HepG2 (cell line): ENCODE measurements around the gene PAXIP1. TPM values are rescaled to one million over a fixed set of nuclear protein-coding genes. Genes with fewer than 3 reads are reported as not detected.

Source experiments
- AGO2 ChIP-seq: fragments of 200-400 bp; formaldehyde crosslinking; optimal IDR thresholded peaks from 2 replicates; pipeline ENCODE3; 2017; ENCODE audit warnings: mild to moderate bottlenecking, low read depth, low read length, moderate library complexity
- BRD4 ChIP-seq: sonication (generic); formaldehyde crosslinking; IDR thresholded peaks from 2 replicates; pipeline ENCODE4 v1.4.0; 2020; ENCODE audit warnings: missing genetic modification reagents
- GLI4 ChIP-seq: sonication (generic); formaldehyde crosslinking; IDR thresholded peaks from 2 replicates; pipeline ENCODE4 v1.5.1; 2020; ENCODE audit warnings: missing genetic modification reagents, mild to moderate bottlenecking, moderate library complexity, borderline replicate concordance
- KAT7 ChIP-seq: IDR thresholded peaks from 2 replicates; pipeline ENCODE4 v1.6.1; 2018; ENCODE audit warnings: borderline replicate concordance, missing compliant biosample characterization
- SATB2 ChIP-seq: sonication (generic); formaldehyde crosslinking; IDR thresholded peaks from 2 replicates; pipeline ENCODE4 v1.5.0; 2020; ENCODE audit warnings: missing genetic modification reagents
- ZNF431 ChIP-seq: sonication (generic); formaldehyde crosslinking; IDR thresholded peaks from 2 replicates; pipeline ENCODE4 v1.9.0; 2022; ENCODE audit warnings: missing genetic modification reagents, low read depth, mild to moderate bottlenecking, borderline replicate concordance
- ZNF839 ChIP-seq: sonication (generic); formaldehyde crosslinking; IDR thresholded peaks from 2 replicates; pipeline ENCODE4 v1.4.0; 2020; ENCODE audit warnings: missing genetic modification reagents, mild to moderate bottlenecking, borderline replicate concordance
- ZNF891 ChIP-seq: sonication (generic); formaldehyde crosslinking; IDR thresholded peaks from 2 replicates; pipeline ENCODE4 v1.5.0; 2020; ENCODE audit warnings: mild to moderate bottlenecking, missing genetic modification reagents
- polyA plus RNA-seq, 8 experiments: library from polyadenylated mRNA; depleted of rRNA in 3 of 8; stranded (reverse) in 7 of 8; unstranded in 1 of 8; fragments of >200 nt; fragmentation: Illumina TruSeq in 4 of 8; extraction: Trizol in 4 of 8; gene quantifications; 2 replicates each; pipeline versions ENCODE4 v1.2.1 to v1.2.3, GENCODE V29; 2011 to 2016; ENCODE audit warnings: low read depth in 4 of 8, missing spikeins in 1 of 8, mixed read lengths in 1 of 8; ENCODE audit not compliant: insufficient read depth in 1 of 8
- total RNA-seq, 5 experiments: library from RNA; depleted of rRNA; stranded (reverse); fragments of >200 nt; fragmentation: Illumina TruSeq; extraction: Trizol; gene quantifications; 2 replicates each; pipeline ENCODE4 v1.2.3, GENCODE V29; 2016; ENCODE audit warnings: low read depth in 1 of 5
- TF ChIP-seq, protein P1 (sequence below): sonication (generic); formaldehyde crosslinking; IDR thresholded peaks from 2 replicates; pipeline ENCODE4 v1.4.0; 2020; ENCODE audit warnings: missing genetic modification reagents, low read depth, mild to moderate bottlenecking, borderline replicate concordance
- TF ChIP-seq, protein P2 (sequence below): sonication (generic); formaldehyde crosslinking; IDR thresholded peaks from 2 replicates; pipeline ENCODE4 v1.8.0; 2022; ENCODE audit warnings: low read depth, missing genetic modification reagents
- TF ChIP-seq, protein P3 (sequence below), 2 experiments: sonication (generic) in 1 of 2; formaldehyde crosslinking in 1 of 2; IDR thresholded peaks; 2 replicates each; pipeline versions ENCODE4 v1.6.1 to v1.9.0; 2014 to 2022; ENCODE audit warnings: antibody characterized with exemption in 1 of 2, borderline replicate concordance in 1 of 2, inconsistent platforms in 1 of 2, low read depth in 1 of 2, missing genetic modification reagents in 1 of 2
- TF ChIP-seq, protein P4 (sequence below): sonication (generic); formaldehyde crosslinking; IDR thresholded peaks from 2 replicates; pipeline ENCODE4 v1.4.0; 2020; ENCODE audit warnings: missing genetic modification reagents

Gene PAXIP1
- total and polyA plus RNA-seq, 2 of the 13 experiments (the other 11 are each of a cell fraction or from before 2014, with no cell fraction given): 11.6 to 16.2 TPM

DNA sequence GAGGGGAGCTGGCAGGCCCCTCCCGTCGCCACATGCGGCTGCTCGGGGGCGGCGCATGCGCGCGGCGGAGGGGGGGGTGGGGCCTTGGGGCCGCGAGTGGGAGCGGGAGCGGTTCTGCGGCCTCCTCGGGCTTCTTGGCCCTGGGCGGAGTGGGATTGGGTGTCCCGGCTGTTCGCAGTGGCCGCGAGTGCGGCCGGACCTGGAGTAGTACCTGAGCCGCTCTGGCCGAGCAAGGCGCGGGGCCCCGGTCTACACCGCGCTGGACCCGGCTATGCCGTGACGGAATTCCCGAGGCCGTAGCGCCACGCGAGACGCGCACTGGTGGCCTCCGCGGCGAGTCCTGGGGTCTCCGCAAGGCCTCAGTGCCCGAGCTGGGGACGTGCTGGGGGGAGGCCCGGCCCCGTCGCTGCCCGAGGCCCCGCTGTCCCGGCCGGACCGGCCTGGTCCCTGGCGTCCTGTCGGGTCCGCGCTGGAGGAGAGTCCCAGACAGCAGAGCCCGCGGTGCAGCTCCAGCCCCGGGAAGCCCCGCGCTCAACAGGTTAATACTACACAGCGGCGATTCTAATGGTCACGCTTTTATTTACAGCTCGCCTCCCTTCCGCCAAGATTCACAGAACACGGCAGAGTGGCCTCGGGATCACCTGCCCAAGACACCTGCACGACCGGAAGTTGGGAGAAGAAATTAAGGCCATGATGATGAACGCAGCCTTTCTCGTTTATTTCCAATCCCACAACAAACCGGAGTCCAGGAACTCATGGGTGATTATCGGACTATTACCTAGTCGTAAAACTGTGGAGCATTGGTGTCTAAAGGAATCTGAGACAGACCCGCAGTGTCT, 671 bp upstream of the PAXIP1 start (continued):
- TF ChIP-seq, protein P1, sequence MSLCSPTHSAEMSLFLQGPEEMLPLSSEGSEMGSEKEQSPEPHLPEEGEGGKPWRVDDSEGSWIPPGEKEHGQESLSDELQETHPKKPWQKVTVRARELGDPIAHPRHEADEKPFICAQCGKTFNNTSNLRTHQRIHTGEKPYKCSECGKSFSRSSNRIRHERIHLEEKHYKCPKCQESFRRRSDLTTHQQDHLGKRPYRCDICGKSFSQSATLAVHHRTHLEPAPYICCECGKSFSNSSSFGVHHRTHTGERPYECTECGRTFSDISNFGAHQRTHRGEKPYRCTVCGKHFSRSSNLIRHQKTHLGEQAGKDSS (CRISPR knock-in tag): peak; percentile 64; the same call in 1 of the 2 replicates
- no peak; the same call in 1 of the 2 replicates for TF ChIP-seq SATB2 (CRISPR knock-in tag)
- TF ChIP-seq, protein P2, sequence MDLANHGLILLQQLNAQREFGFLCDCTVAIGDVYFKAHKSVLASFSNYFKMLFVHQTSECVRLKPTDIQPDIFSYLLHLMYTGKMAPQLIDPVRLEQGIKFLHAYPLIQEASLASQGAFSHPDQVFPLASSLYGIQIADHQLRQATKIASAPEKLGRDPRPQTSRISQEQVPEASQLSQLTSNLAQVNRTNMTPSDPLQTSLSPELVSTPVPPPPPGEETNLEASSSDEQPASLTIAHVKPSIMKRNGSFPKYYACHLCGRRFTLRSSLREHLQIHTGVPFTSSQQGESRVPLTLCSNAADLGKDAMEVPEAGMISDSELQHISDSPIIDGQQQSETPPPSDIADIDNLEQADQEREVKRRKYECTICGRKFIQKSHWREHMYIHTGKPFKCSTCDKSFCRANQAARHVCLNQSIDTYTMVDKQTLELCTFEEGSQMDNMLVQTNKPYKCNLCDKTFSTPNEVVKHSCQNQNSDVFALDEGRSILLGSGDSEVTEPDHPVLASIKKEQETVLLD (CRISPR knock-in tag): no peak; the same call in 1 of the 2 replicates
- 0 out of 2 replicates have a peak, but pooled peaks have one; percentile 18 for TF ChIP-seq ZNF431 (CRISPR knock-in tag)
- 0 out of 2 replicates have a peak, but pooled peaks have one; percentile 55 for TF ChIP-seq ZNF891 (CRISPR knock-in tag)
- TF ChIP-seq, protein P3, sequence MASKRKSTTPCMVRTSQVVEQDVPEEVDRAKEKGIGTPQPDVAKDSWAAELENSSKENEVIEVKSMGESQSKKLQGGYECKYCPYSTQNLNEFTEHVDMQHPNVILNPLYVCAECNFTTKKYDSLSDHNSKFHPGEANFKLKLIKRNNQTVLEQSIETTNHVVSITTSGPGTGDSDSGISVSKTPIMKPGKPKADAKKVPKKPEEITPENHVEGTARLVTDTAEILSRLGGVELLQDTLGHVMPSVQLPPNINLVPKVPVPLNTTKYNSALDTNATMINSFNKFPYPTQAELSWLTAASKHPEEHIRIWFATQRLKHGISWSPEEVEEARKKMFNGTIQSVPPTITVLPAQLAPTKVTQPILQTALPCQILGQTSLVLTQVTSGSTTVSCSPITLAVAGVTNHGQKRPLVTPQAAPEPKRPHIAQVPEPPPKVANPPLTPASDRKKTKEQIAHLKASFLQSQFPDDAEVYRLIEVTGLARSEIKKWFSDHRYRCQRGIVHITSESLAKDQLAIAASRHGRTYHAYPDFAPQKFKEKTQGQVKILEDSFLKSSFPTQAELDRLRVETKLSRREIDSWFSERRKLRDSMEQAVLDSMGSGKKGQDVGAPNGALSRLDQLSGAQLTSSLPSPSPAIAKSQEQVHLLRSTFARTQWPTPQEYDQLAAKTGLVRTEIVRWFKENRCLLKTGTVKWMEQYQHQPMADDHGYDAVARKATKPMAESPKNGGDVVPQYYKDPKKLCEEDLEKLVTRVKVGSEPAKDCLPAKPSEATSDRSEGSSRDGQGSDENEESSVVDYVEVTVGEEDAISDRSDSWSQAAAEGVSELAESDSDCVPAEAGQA (IDR thresholded peaks at IDR 0.05; ENCODE audit: low read depth): no peak
- TF ChIP-seq, protein P3 (CRISPR knock-in tag; IDR thresholded peaks at IDR 0.05; ENCODE audit: borderline replicate concordance): no peak
- 0 out of 2 replicates have a peak, but pooled peaks have one; percentile 46 for TF ChIP-seq GLI4 (CRISPR knock-in tag)
- TF ChIP-seq BRD4 (CRISPR knock-in tag): peak; percentile 90
- TF ChIP-seq ZNF839 (CRISPR knock-in tag): 0 out of 2 replicates have a peak, but pooled peaks have one; percentile 49
- TF ChIP-seq AGO2: peak; percentile 75
- TF ChIP-seq, protein P4, sequence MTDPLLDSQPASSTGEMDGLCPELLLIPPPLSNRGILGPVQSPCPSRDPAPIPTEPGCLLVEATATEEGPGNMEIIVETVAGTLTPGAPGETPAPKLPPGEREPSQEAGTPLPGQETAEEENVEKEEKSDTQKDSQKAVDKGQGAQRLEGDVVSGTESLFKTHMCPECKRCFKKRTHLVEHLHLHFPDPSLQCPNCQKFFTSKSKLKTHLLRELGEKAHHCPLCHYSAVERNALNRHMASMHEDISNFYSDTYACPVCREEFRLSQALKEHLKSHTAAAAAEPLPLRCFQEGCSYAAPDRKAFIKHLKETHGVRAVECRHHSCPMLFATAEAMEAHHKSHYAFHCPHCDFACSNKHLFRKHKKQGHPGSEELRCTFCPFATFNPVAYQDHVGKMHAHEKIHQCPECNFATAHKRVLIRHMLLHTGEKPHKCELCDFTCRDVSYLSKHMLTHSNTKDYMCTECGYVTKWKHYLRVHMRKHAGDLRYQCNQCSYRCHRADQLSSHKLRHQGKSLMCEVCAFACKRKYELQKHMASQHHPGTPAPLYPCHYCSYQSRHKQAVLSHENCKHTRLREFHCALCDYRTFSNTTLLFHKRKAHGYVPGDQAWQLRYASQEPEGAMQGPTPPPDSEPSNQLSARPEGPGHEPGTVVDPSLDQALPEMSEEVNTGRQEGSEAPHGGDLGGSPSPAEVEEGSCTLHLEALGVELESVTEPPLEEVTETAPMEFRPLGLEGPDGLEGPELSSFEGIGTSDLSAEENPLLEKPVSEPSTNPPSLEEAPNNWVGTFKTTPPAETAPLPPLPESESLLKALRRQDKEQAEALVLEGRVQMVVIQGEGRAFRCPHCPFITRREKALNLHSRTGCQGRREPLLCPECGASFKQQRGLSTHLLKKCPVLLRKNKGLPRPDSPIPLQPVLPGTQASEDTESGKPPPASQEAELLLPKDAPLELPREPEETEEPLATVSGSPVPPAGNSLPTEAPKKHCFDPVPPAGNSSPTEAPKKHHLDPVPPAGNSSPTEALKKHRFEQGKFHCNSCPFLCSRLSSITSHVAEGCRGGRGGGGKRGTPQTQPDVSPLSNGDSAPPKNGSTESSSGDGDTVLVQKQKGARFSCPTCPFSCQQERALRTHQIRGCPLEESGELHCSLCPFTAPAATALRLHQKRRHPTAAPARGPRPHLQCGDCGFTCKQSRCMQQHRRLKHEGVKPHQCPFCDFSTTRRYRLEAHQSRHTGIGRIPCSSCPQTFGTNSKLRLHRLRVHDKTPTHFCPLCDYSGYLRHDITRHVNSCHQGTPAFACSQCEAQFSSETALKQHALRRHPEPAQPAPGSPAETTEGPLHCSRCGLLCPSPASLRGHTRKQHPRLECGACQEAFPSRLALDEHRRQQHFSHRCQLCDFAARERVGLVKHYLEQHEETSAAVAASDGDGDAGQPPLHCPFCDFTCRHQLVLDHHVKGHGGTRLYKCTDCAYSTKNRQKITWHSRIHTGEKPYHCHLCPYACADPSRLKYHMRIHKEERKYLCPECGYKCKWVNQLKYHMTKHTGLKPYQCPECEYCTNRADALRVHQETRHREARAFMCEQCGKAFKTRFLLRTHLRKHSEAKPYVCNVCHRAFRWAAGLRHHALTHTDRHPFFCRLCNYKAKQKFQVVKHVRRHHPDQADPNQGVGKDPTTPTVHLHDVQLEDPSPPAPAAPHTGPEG (CRISPR knock-in tag): peak; percentile 68; the same call in 1 of the 2 replicates
- peak; percentile 75; the same call in 1 of the 2 replicates for TF ChIP-seq KAT7 (CRISPR knock-in tag)
